ENCODE measurements around the gene PIK3C2G. TPM values are rescaled to one million over a fixed set of nuclear protein-coding genes. Genes with fewer than 3 reads are reported as not detected.

The PIK3C2G gene
- total RNA-seq, 1 experiment from 2014 or later, result not detected

DNA sequence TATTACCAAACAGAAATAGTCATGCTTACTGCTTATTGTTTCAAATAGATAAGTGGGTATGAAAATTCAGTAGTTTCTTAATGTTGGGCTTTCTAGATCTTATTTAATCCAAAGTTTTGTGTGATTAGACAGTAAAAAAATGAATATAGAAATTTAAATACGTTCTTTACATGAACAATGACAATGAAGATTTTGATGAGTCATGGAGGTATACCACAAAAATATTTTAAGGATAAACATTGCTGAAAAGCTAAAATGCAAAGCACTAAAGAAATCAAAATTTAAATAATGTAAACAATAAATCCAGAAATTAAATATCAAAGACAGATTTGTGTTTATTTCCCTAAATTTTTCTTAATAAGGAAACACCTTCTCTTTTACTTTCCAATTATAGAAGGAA, 78.3 kb downstream of the PIK3C2G start:
- no peak for TF ChIP-seq POLR2AphosphoS5 (IDR thresholded peaks at IDR 0.05; ENCODE audit: low read depth, low read length)
- no peak for TF ChIP-seq TCF7L2 (IDR thresholded peaks at IDR 0.05; ENCODE audit: borderline replicate concordance, extremely low read depth, insufficient read depth, insufficient read length)
- TF ChIP-seq YY1 (IDR thresholded peaks at IDR 0.05; ENCODE audit: extremely low read depth, insufficient replicate concordance, low read depth, low read length), result no peak
- no peak for TF ChIP-seq ELF1 (IDR thresholded peaks at IDR 0.05; ENCODE audit: borderline replicate concordance, low read depth)
- TF ChIP-seq SRF (IDR thresholded peaks at IDR 0.05; ENCODE audit: low read depth), result no peak
- TF ChIP-seq CBX3 (IDR thresholded peaks at IDR 0.05; ENCODE audit: low read depth), result no peak
- no peak for TF ChIP-seq EGR1 (IDR thresholded peaks at IDR 0.05; ENCODE audit: low read depth)
- TF ChIP-seq, protein P1, sequence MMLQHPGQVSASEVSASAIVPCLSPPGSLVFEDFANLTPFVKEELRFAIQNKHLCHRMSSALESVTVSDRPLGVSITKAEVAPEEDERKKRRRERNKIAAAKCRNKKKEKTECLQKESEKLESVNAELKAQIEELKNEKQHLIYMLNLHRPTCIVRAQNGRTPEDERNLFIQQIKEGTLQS (IDR thresholded peaks at IDR 0.05), result no peak
- TF ChIP-seq ZNF274 (IDR thresholded peaks at IDR 0.05; ENCODE audit: low read depth, low read length), result no peak
- TF ChIP-seq RAD21 (IDR thresholded peaks at IDR 0.05; ENCODE audit: low read depth), result no peak

GRCh38 chr12:18340186-18340585, 78.9 kb downstream of the PIK3C2G start:
- H4K20me1 ChIP-seq (ENCODE audit: insufficient read depth), result no peaks in the 10 kb centered on the region
- H3K9me2 ChIP-seq (ENCODE audit: insufficient read depth), result no peaks in the 10 kb centered on the region
- no peaks in the 10 kb centered on the region for H3K9me3 ChIP-seq (ENCODE audit: control insufficient read depth in 1 of 2, insufficient read depth in 1 of 2, low read depth in 1 of 2, low read length in 2 of 2)
- ChIA-PET RAD21 (ENCODE audit: low non-redundant PET in 1 of 2, low total read pairs in 2 of 2, uncharacterized antibody in 2 of 2, unreplicated experiment in 2 of 2) (no interaction called here), CTCF (no interaction called here), POLR2A (no interaction called here)
- BruUV-seq (replicated peaks), result no TSS peak
- no peak overlapping the region for H3K9ac ChIP-seq (ENCODE audit: low read length)
- no peak overlapping the region for H3K4me2 ChIP-seq (ENCODE audit: low read length)
- no peak for DNase-seq (ENCODE audit: low read depth, low spot score)
- no peak overlapping the region for H2AFZ ChIP-seq (ENCODE audit: low read depth, low read length, poor library complexity, severe bottlenecking)
- no peak for TF ChIP-seq EZH2 (IDR thresholded peaks at IDR 0.05)
- H3K79me2 ChIP-seq (ENCODE audit: insufficient read depth, low read length), result no peaks in the 10 kb centered on the region
- no peaks in the 10 kb centered on the region for H3K4me1 ChIP-seq (ENCODE audit: control insufficient read depth in 1 of 2, insufficient read depth in 2 of 2, low read length in 2 of 2)
- H3K27ac ChIP-seq (ENCODE audit: low read depth, low read length), result no peak overlapping the region
- no peak overlapping the region for H3K4me3 ChIP-seq (replicated peaks in 1 of 2; ENCODE audit: low read depth in 1 of 2, low read length in 2 of 2)
- intact Hi-C loops (cut with micrococcal nuclease), result no loop called here
- no peak for ATAC-seq
- no peaks in the 10 kb centered on the region for H3K27me3 ChIP-seq (ENCODE audit: insufficient read depth, low read length)
- H3K36me3 ChIP-seq (ENCODE audit: control insufficient read depth in 1 of 2, insufficient read depth in 2 of 2, low read length in 2 of 2), result no peaks in the 10 kb centered on the region

More for the DNA sequence above, 78.3 kb downstream of the PIK3C2G start:
- ATAC-seq (no peak), DNase-seq (ENCODE audit: low read depth, low spot score) (no peak)
- Histone ChIP-seq H3K79me2 (ENCODE audit: insufficient read depth, low read length) (no peaks in the 10 kb centered on the region), H3K36me3 (ENCODE audit: control insufficient read depth in 1 of 2, insufficient read depth in 2 of 2, low read length in 2 of 2) (no peaks in the 10 kb centered on the region), H3K4me3 (replicated peaks in 1 of 2; ENCODE audit: low read depth in 1 of 2, low read length in 2 of 2) (no peak overlapping the region), H4K20me1 (ENCODE audit: insufficient read depth) (no peaks in the 10 kb centered on the region), H3K9ac (ENCODE audit: low read length) (no peak overlapping the region), H3K9me2 (ENCODE audit: insufficient read depth) (no peaks in the 10 kb centered on the region), H2AFZ (ENCODE audit: low read depth, low read length, poor library complexity, severe bottlenecking) (no peak overlapping the region), H3K27ac (ENCODE audit: low read depth, low read length) (no peak overlapping the region), H3K27me3 (ENCODE audit: insufficient read depth, low read length) (no peaks in the 10 kb centered on the region), H3K9me3 (ENCODE audit: control insufficient read depth in 1 of 2, insufficient read depth in 1 of 2, low read depth in 1 of 2, low read length in 2 of 2) (no peaks in the 10 kb centered on the region), H3K4me2 (ENCODE audit: low read length) (no peak overlapping the region), H3K4me1 (ENCODE audit: control insufficient read depth in 1 of 2, insufficient read depth in 2 of 2, low read length in 2 of 2) (no peaks in the 10 kb centered on the region)
- ChIA-PET POLR2A (no interaction called here), CTCF (no interaction called here), RAD21 (ENCODE audit: low non-redundant PET in 1 of 2, low total read pairs in 2 of 2, uncharacterized antibody in 2 of 2, unreplicated experiment in 2 of 2) (no interaction called here)
- no TSS peak for BruUV-seq (replicated peaks)
- intact Hi-C loops (cut with micrococcal nuclease), result no loop called here

Measured in HCT116 (cell line).